C4-2B (cell line): ENCODE results near the gene CACHD1.

Experiments
- CTCF ChIP-seq: fragments of 450-650 bp; conservative IDR thresholded peaks from 2 replicates; pipeline ENCODE4 v1.5.1; 2017; ENCODE audit warnings: mild to moderate bottlenecking
- ZFX ChIP-seq: fragments of 450-650 bp; IDR thresholded peaks from 2 replicates; pipeline ENCODE4 v1.6.1; 2017

- TF ChIP-seq CTCF (no peak), ZFX (no peak)
These were observed 223.5 kb downstream of the CACHD1 start for GRCh38 chr1:64693406-64693805.
